ENCODE results near the gene WASHC2A.
"Not testable (repeated sequence)": the region's sequence is repeated elsewhere in the genome, so short reads cannot be mapped to it uniquely, and the experiment has no call there.

DNA sequence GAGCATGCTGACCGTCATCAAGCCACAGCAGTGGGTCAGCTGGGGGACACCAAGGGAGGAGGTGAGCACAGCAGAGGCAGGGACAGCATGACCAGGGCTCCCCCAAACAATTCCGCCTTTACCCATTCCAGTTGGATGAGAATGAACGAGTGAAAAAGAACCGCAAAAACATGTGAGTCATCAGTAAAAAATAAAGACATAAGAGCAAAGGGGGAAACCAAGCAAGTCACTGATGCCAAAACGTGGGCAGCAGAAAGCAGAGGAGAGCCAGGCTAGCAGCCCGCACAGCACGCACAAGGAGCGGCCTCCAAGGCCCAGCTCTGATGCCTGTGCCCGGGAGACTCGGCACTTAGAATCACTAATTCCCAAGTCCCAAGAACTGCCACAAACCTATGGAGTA is 7.8 kb upstream of the WASHC2A start:
- not testable (repeated sequence) for TF ChIP-seq RCOR2 (CRISPR knock-in tag; IDR thresholded peaks at IDR 0.05); JUN (CRISPR knock-in tag; IDR thresholded peaks at IDR 0.05); MAZ (IDR thresholded peaks at IDR 0.05; ENCODE audit: borderline replicate concordance, low read depth, low read length); MAZ (CRISPR knock-in tag; IDR thresholded peaks at IDR 0.05; ENCODE audit: low read depth); ZBTB33 (CRISPR knock-in tag; IDR thresholded peaks at IDR 0.05); FOXP1 (IDR thresholded peaks at IDR 0.05); FOXP1 (CRISPR knock-in tag; IDR thresholded peaks at IDR 0.05)
- TF ChIP-seq, protein P1, sequence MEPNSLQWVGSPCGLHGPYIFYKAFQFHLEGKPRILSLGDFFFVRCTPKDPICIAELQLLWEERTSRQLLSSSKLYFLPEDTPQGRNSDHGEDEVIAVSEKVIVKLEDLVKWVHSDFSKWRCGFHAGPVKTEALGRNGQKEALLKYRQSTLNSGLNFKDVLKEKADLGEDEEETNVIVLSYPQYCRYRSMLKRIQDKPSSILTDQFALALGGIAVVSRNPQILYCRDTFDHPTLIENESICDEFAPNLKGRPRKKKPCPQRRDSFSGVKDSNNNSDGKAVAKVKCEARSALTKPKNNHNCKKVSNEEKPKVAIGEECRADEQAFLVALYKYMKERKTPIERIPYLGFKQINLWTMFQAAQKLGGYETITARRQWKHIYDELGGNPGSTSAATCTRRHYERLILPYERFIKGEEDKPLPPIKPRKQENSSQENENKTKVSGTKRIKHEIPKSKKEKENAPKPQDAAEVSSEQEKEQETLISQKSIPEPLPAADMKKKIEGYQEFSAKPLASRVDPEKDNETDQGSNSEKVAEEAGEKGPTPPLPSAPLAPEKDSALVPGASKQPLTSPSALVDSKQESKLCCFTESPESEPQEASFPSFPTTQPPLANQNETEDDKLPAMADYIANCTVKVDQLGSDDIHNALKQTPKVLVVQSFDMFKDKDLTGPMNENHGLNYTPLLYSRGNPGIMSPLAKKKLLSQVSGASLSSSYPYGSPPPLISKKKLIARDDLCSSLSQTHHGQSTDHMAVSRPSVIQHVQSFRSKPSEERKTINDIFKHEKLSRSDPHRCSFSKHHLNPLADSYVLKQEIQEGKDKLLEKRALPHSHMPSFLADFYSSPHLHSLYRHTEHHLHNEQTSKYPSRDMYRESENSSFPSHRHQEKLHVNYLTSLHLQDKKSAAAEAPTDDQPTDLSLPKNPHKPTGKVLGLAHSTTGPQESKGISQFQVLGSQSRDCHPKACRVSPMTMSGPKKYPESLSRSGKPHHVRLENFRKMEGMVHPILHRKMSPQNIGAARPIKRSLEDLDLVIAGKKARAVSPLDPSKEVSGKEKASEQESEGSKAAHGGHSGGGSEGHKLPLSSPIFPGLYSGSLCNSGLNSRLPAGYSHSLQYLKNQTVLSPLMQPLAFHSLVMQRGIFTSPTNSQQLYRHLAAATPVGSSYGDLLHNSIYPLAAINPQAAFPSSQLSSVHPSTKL (CRISPR knock-in tag; IDR thresholded peaks at IDR 0.05): not testable (repeated sequence)

Measured in HepG2 (cell line).